GM18909 (cell line): ENCODE data around the gene MESD.

Experiments used
- ATAC-seq: cut with Tn5 transposase; IDR thresholded peaks from one replicate; pipeline ENCODE4 v1.9.1; 2021; ENCODE audit warnings: mild to moderate bottlenecking; ENCODE audit not compliant: unreplicated experiment, poor library complexity

MESD gene

GRCh38 chr15:80942746-80943565 lies 46.7 kb downstream of the MESD start:
- ATAC-seq: no peak

GRCh38 chr15:80942266-80942665 lies 47.4 kb downstream of the MESD start:
- ATAC-seq: no peak

- no peak for ATAC-seq
These were observed 48.8 kb downstream of the MESD start for GRCh38 chr15:80940851-80941250.

- ATAC-seq: no peak
These were observed 49.3 kb downstream of the MESD start for GRCh38 chr15:80940331-80940730.

GRCh38 chr15:80939216-80939615 lies 50.4 kb downstream of the MESD start:
- ATAC-seq: no peak

GRCh38 chr15:80937718-80938117 lies 51.9 kb downstream of the MESD start:
- ATAC-seq: no peak

GRCh38 chr15:80936288-80937078 lies 53.1 kb downstream of the MESD start:
- ATAC-seq: no peak

- ATAC-seq: no peak
These were observed 54.8 kb downstream of the MESD start for GRCh38 chr15:80934761-80935221.

- no peak for ATAC-seq
These were observed 56.6 kb downstream of the MESD start for GRCh38 chr15:80932989-80933388.

GRCh38 chr15:80932513-80932815 lies 57.2 kb downstream of the MESD start:
- ATAC-seq: no peak

GRCh38 chr15:80931721-80932512 lies 57.7 kb downstream of the MESD start:
- ATAC-seq: no peak

- ATAC-seq: no peak
These were observed 58.4 kb downstream of the MESD start for GRCh38 chr15:80931191-80931590.

- ATAC-seq: no peak
These were observed 59.9 kb downstream of the MESD start for GRCh38 chr15:80929689-80930088.

GRCh38 chr15:80929225-80929624 lies 60.4 kb downstream of the MESD start:
- no peak for ATAC-seq

GRCh38 chr15:80926126-80926525 lies 63.5 kb downstream of the MESD start:
- ATAC-seq: no peak

- no peak for ATAC-seq
These were observed 64.0 kb downstream of the MESD start for GRCh38 chr15:80925597-80926059.

- no peak for ATAC-seq
These were observed 65.3 kb downstream of the MESD start for GRCh38 chr15:80924278-80924677.

GRCh38 chr15:80923668-80924067 lies 66.0 kb downstream of the MESD start:
- no peak for ATAC-seq

GRCh38 chr15:80921736-80922410 lies 67.7 kb downstream of the MESD start:
- no peak for ATAC-seq

- ATAC-seq: no peak
These were observed 69.3 kb downstream of the MESD start for GRCh38 chr15:80920271-80920699.
